ENCODE measurements around the gene BEND3. TPM values are rescaled to one million over a fixed set of nuclear protein-coding genes. Genes with fewer than 3 reads are reported as not detected.
"Not testable (repeated sequence)": the region's sequence is repeated elsewhere in the genome, so short reads cannot be mapped to it uniquely, and the experiment has no call there.

Gene BEND3
- total RNA-seq, 1 donor from 2014 or later, result 5.8 TPM

- H3K9me3 Mint-ChIP-seq (ENCODE audit: unreplicated experiment), result no peaks in the 10 kb centered on the region
- H3K27me3 Mint-ChIP-seq (ENCODE audit: unreplicated experiment), result peaks cover 8% of the 10 kb centered on the region
- H3K36me3 Mint-ChIP-seq (ENCODE audit: low read depth, unreplicated experiment), result no peaks in the 10 kb centered on the region
- H3K4me3 Mint-ChIP-seq (ENCODE audit: unreplicated experiment), result no peak overlapping the region
- H3K27ac Mint-ChIP-seq (ENCODE audit: unreplicated experiment), result peak overlapping the region; percentile 92
- TF ChIP-seq, protein P1, sequence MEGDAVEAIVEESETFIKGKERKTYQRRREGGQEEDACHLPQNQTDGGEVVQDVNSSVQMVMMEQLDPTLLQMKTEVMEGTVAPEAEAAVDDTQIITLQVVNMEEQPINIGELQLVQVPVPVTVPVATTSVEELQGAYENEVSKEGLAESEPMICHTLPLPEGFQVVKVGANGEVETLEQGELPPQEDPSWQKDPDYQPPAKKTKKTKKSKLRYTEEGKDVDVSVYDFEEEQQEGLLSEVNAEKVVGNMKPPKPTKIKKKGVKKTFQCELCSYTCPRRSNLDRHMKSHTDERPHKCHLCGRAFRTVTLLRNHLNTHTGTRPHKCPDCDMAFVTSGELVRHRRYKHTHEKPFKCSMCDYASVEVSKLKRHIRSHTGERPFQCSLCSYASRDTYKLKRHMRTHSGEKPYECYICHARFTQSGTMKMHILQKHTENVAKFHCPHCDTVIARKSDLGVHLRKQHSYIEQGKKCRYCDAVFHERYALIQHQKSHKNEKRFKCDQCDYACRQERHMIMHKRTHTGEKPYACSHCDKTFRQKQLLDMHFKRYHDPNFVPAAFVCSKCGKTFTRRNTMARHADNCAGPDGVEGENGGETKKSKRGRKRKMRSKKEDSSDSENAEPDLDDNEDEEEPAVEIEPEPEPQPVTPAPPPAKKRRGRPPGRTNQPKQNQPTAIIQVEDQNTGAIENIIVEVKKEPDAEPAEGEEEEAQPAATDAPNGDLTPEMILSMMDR (IDR thresholded peaks at IDR 0.05; ENCODE audit: unreplicated experiment), result no peak
- peaks cover 5% of the 10 kb centered on the region for H3K4me1 Mint-ChIP-seq (ENCODE audit: unreplicated experiment)
- peak; percentile 27 for DNase-seq (ENCODE audit: low spot score)
These were observed 39.0 kb upstream of the BEND3 start for GRCh38 chr6:107154131-107154800.

- Mint-ChIP-seq H3K9me3 (ENCODE audit: unreplicated experiment) (no peaks in the 10 kb centered on the region), H3K36me3 (ENCODE audit: low read depth, unreplicated experiment) (no peaks in the 10 kb centered on the region), H3K27me3 (ENCODE audit: unreplicated experiment) (peaks cover 8% of the 10 kb centered on the region), H3K4me3 (ENCODE audit: unreplicated experiment) (no peak overlapping the region), H3K4me1 (ENCODE audit: unreplicated experiment) (peaks cover 5% of the 10 kb centered on the region), H3K27ac (ENCODE audit: unreplicated experiment) (no peak overlapping the region)
- TF ChIP-seq, protein P1 (IDR thresholded peaks at IDR 0.05; ENCODE audit: unreplicated experiment), result no peak
- DNase-seq (ENCODE audit: low spot score), result no peak
These were observed 37.5 kb upstream of the BEND3 start for GRCh38 chr6:107152638-107153430.

GRCh38 chr6:107144666-107145065, 29.4 kb upstream of the BEND3 start:
- no peaks in the 10 kb centered on the region for H3K4me1 Mint-ChIP-seq (ENCODE audit: unreplicated experiment)

DNA sequence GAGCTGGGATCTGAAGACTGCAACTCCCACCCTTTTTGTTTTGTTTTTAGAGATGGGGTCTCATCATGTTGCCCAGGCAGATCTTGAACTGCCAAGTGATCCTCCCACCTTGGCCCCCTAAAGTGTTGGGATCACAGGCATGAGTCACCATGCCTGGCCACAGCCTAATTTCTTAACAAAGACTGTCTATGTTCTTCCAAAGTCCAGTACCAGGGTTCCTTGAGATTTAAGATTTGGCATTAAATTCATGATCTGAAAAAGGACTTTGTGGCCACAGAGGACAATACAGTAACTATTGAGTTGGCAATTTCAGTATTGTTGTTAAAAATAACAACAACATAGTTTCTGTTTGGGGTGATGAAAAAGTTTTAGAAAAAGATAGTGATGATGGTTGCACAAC, 28.7 kb upstream of the BEND3 start:
- Mint-ChIP-seq H3K4me3 (ENCODE audit: unreplicated experiment) (no peak overlapping the region), H3K27ac (ENCODE audit: unreplicated experiment) (no peak overlapping the region), H3K27me3 (ENCODE audit: unreplicated experiment) (no peaks in the 10 kb centered on the region), H3K36me3 (ENCODE audit: low read depth, unreplicated experiment) (no peaks in the 10 kb centered on the region), H3K4me1 (ENCODE audit: unreplicated experiment) (no peaks in the 10 kb centered on the region), H3K9me3 (ENCODE audit: unreplicated experiment) (no peaks in the 10 kb centered on the region)
- TF ChIP-seq, protein P1 (IDR thresholded peaks at IDR 0.05; ENCODE audit: unreplicated experiment), result no peak
- DNase-seq (ENCODE audit: low spot score), result no peak

More at GRCh38 chr6:107144666-107145065, 29.4 kb upstream of the BEND3 start:
- TF ChIP-seq, protein P1 (IDR thresholded peaks at IDR 0.05; ENCODE audit: unreplicated experiment), result no peak
- Mint-ChIP-seq H3K27ac (ENCODE audit: unreplicated experiment) (no peak overlapping the region), H3K36me3 (ENCODE audit: low read depth, unreplicated experiment) (no peaks in the 10 kb centered on the region), H3K9me3 (ENCODE audit: unreplicated experiment) (no peaks in the 10 kb centered on the region), H3K4me3 (ENCODE audit: unreplicated experiment) (no peak overlapping the region), H3K27me3 (ENCODE audit: unreplicated experiment) (no peaks in the 10 kb centered on the region)
- DNase-seq (ENCODE audit: low spot score), result no peak

GRCh38 chr6:107140581-107140980, 25.3 kb upstream of the BEND3 start:
- H3K9me3 Mint-ChIP-seq (ENCODE audit: unreplicated experiment), result no peaks in the 10 kb centered on the region
- H3K4me3 Mint-ChIP-seq (ENCODE audit: unreplicated experiment), result no peak overlapping the region
- H3K4me1 Mint-ChIP-seq (ENCODE audit: unreplicated experiment), result no peaks in the 10 kb centered on the region
- H3K27ac Mint-ChIP-seq (ENCODE audit: unreplicated experiment), result no peak overlapping the region
- no peaks in the 10 kb centered on the region for H3K36me3 Mint-ChIP-seq (ENCODE audit: low read depth, unreplicated experiment)
- TF ChIP-seq, protein P1 (IDR thresholded peaks at IDR 0.05; ENCODE audit: unreplicated experiment), result no peak
- no peak for DNase-seq (ENCODE audit: low spot score)
- H3K27me3 Mint-ChIP-seq (ENCODE audit: unreplicated experiment), result no peaks in the 10 kb centered on the region

DNA sequence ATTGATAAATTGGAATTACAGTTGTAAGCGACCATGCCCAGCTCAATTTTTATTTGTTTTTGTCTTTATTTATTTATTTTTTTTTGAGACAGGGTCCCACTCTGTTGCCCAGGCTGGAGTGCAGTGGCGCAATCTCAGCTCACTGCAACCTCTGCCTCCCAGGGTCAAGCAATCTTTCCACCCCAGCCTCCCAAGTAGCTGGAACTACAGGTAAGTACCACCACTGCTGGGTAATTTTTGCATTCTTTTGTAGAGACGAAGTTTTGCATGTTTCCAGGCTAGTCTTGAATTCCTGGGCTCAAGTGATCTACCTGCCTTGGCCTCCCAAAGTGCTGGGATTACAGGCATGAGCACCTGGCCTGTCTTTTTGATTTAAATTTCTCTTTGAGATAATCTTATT, 21.0 kb upstream of the BEND3 start:
- H3K4me1 Mint-ChIP-seq (ENCODE audit: unreplicated experiment); DNase-seq (ENCODE audit: low spot score); H3K4me3 Mint-ChIP-seq (ENCODE audit: unreplicated experiment); H3K36me3 Mint-ChIP-seq (ENCODE audit: low read depth, unreplicated experiment); H3K27me3 Mint-ChIP-seq (ENCODE audit: unreplicated experiment); H3K9me3 Mint-ChIP-seq (ENCODE audit: unreplicated experiment); H3K27ac Mint-ChIP-seq (ENCODE audit: unreplicated experiment): not testable (repeated sequence)

DNA sequence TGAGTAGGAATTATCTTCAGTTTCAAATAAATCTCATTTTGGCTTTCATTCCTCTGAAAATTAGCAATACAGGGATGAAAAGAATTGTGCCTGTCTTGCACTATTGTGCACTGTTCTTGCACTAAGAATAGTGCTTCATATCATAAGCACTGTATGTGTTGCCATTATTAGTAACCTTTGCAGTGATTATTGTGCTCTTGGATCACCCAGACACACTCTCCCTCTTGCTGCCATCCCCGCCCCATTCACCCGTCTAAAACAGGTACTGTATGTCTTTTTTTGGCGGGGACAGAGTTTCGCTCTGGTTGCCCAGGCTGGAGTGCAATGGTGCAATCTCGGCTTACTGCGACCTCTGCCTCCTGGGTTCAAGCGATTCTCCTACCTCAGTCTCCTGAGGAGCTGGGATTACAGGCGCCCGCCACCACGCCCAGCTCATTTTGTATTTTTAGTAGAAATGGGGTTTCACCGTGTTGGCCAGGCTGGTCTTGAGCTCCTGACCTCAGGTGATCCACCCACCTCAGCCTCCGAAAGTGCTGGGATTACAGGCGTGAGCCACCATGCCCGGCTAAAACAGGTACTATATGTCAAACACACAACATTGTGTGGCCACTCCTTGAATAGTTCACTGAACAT, 19.8 kb upstream of the BEND3 start:
- H3K4me3 Mint-ChIP-seq (ENCODE audit: unreplicated experiment); H3K4me1 Mint-ChIP-seq (ENCODE audit: unreplicated experiment); H3K27me3 Mint-ChIP-seq (ENCODE audit: unreplicated experiment); DNase-seq (ENCODE audit: low spot score); H3K9me3 Mint-ChIP-seq (ENCODE audit: unreplicated experiment); H3K27ac Mint-ChIP-seq (ENCODE audit: unreplicated experiment); H3K36me3 Mint-ChIP-seq (ENCODE audit: low read depth, unreplicated experiment): not testable (repeated sequence)
